ENCODE data around the gene SNX25.

GRCh38 chr4:185227131-185227551, 17.7 kb downstream of the SNX25 start:
- TF ChIP-seq TCF12 (IDR thresholded peaks at IDR 0.05; ENCODE audit: low read depth) (no peak), CEBPB (IDR thresholded peaks at IDR 0.05) (no peak), NFIC (IDR thresholded peaks at IDR 0.05) (no peak), EGR1 (IDR thresholded peaks at IDR 0.05) (no peak)

Data from Ishikawa (cell line).